Pancreas (tissue), 10 donors: ENCODE results near the gene STAT4. TPM values are rescaled to one million over a fixed set of nuclear protein-coding genes. Genes with fewer than 3 reads are reported as not detected.

Source experiments
- ATAC-seq, 4 donors: fragments of 200-7000 bp; cut with Tn5 transposase; one replicate each; pipeline versions ENCODE4 v1.8.0 to v1.9.1; 2020; ENCODE audit warnings: mild to moderate bottlenecking in 4 of 4, moderate library complexity in 4 of 4
- DNase-seq, 6 donors: peaks; one replicate each; pipeline ENCODE4 v3.0.0-alpha.2; 2020
- FAIRE-seq: peaks from 2 replicates; lab custom pipeline; 2012; peaks lifted over from hg19 to GRCh38; lab: Jason Lieb, UNC
- H3K27ac ChIP-seq, 4 donors: fragments of 200-600 bp; sonication (generic); 1 replicate in 3 of 4; 2 replicates in 1 of 4; pipeline versions ENCODE4 v1.5.0 to v1.8.0; 2020
- H3K27me3 ChIP-seq, 4 donors: fragments of 200-600 bp; one replicate each; pipeline ENCODE4 v1.8.0; 2021
- H3K36me3 ChIP-seq, 3 donors: fragments of 200-600 bp; sonication (generic) in 1 of 3; one replicate each; pipeline versions ENCODE4 v1.5.0 to v1.8.0; 2020 to 2021
- H3K4me1 ChIP-seq, 3 donors: fragments of 200-600 bp; one replicate each; pipeline ENCODE4 v1.8.0; 2021
- H3K4me3 ChIP-seq, 4 donors: fragments of 200-600 bp; sonication (generic) in 2 of 4; one replicate each; pipeline versions ENCODE4 v1.5.0 to v1.8.0; 2020 to 2021
- H3K9me3 ChIP-seq, 4 donors: fragments of 200-600 bp; one replicate each; pipeline ENCODE4 v1.8.0; 2021
- CTCF ChIP-seq, 4 donors: fragments of 200-600 bp; sonication (generic) in 3 of 4; IDR thresholded peaks; one replicate each; pipeline versions ENCODE4 v1.5.0 to v1.8.0; 2021; ENCODE audit warnings: antibody characterized with exemption in 4 of 4
- WGBS, 2 donors: extraction: QIAGEN DNeasy Blood & Tissue Kit; methylation state at CpG; one replicate each; pipeline ENCODE4 v1.1.7; 2013; 5-methylcytosine and 5-hydroxymethylcytosine counted together
- intact Hi-C, 3 donors: fragments of 100-400 bp; cut with DNase I; formaldehyde crosslinking; loops; one replicate each; pipeline versions ENCODE4 v1.11.1 to v1.14.2; 2022
- polyA plus RNA-seq, 2 donors: library from polyadenylated mRNA; stranded (reverse); fragments of 200-250 nt; gene quantifications; one replicate each; pipeline ENCODE4 v1.2.3, GENCODE V29; 2013
- total RNA-seq, 6 donors: library from RNA; stranded (reverse); fragmentation: NEBNext Ultra II Directional in 4 of 6; extraction: Animal tissue kit (Norgen Biotek cat#: 25700) in 4 of 6; gene quantifications; one replicate each; pipeline versions ENCODE4 v1.2.1 to v1.2.4, GENCODE V29; 2021 to 2023
- donor health status: healthy with polysubstance abuse.
- donor health status: DM: no; HTN: no; CAD: no; lungs with moderate emphysema.
- donor health status: DM: no; HTN: no; CAD: no.
- donor health status: control.
- donor health status: control.
- donor health status: Bipolar disorder and iron deficiency.
- donor health status: DM: yes; HTN: yes; CAD: no.
- donor health status: DM: no; HTN: no; CAD: no.
- donor health status: DM: no; HTN: no; CAD: no.
- donor health status: DM: yes; HTN: yes; CAD: no.

The STAT4 gene
- total and polyA plus RNA-seq, 8 donors: 0.60 to 6.4 (median 1.8) TPM

GRCh38 chr2:191109888-191110287 is 40.9 kb downstream of the STAT4 start:
- Histone ChIP-seq H3K4me1 (no peaks in the 10 kb centered on the region), H3K36me3 (no peaks in the 10 kb centered on the region), H3K27ac (no peak overlapping the region), H3K4me3 (no peak overlapping the region), H3K27me3 (no peaks in the 10 kb centered on the region), H3K9me3 (no peaks in the 10 kb centered on the region)
- TF ChIP-seq CTCF (IDR thresholded peaks at IDR 0.05): no peak
- ATAC-seq: no peak
- 92 to 98% methylated on average over 2 of the region's 2 CpGs for WGBS, 2 donors
- intact Hi-C loops: no loop called here
- no peak for DNase-seq
- no peak for FAIRE-seq

- no peak overlapping the region for H3K27ac ChIP-seq
- no peak for DNase-seq
- no peak for ATAC-seq
- no peaks in the 10 kb centered on the region for H3K27me3 ChIP-seq
- H3K4me3 ChIP-seq: no peak overlapping the region
- no peak for FAIRE-seq
- no peak for TF ChIP-seq CTCF (IDR thresholded peaks at IDR 0.05)
- H3K4me1 ChIP-seq: no peaks in the 10 kb centered on the region
- intact Hi-C loops: no loop called here
- WGBS, 2 donors: 38 to 43% methylated on average over 4 of the region's 4 CpGs
- no peaks in the 10 kb centered on the region for H3K9me3 ChIP-seq
- no peaks in the 10 kb centered on the region for H3K36me3 ChIP-seq
Observed at GRCh38 chr2:191108331-191108730, 42.5 kb downstream of the STAT4 start.

GRCh38 chr2:191105082-191105481 is 45.7 kb downstream of the STAT4 start:
- intact Hi-C loops: no loop called here
- H3K36me3 ChIP-seq: no peaks in the 10 kb centered on the region
- no peaks in the 10 kb centered on the region for H3K9me3 ChIP-seq
- no peaks in the 10 kb centered on the region for H3K4me1 ChIP-seq
- no peak for TF ChIP-seq CTCF (IDR thresholded peaks at IDR 0.05)
- WGBS, 2 donors: 66 to 74% methylated on average over 3 of the region's 3 CpGs
- no peaks in the 10 kb centered on the region for H3K27me3 ChIP-seq
- no peak overlapping the region for H3K4me3 ChIP-seq
- ATAC-seq: no peak
- H3K27ac ChIP-seq: no peak overlapping the region
- FAIRE-seq: no peak
- no peak for DNase-seq

- no peak for DNase-seq
- no peaks in the 10 kb centered on the region for H3K36me3 ChIP-seq
- no peaks in the 10 kb centered on the region for H3K4me1 ChIP-seq
- no peak for ATAC-seq
- no peak overlapping the region for H3K4me3 ChIP-seq
- H3K27ac ChIP-seq: no peak overlapping the region
- no peak for FAIRE-seq
- no peak for TF ChIP-seq CTCF (IDR thresholded peaks at IDR 0.05)
- intact Hi-C loops: no loop called here
- WGBS, 2 donors: 69 to 73% methylated on average over 1 of the region's 1 CpG
- no peaks in the 10 kb centered on the region for H3K27me3 ChIP-seq
- H3K9me3 ChIP-seq: no peaks in the 10 kb centered on the region
Observed at GRCh38 chr2:191103774-191104173, 47.0 kb downstream of the STAT4 start.

- no peak overlapping the region for H3K27ac ChIP-seq
- H3K4me3 ChIP-seq: no peak overlapping the region
- ATAC-seq: no peak
- no peaks in the 10 kb centered on the region for H3K4me1 ChIP-seq
- no peak for FAIRE-seq
- H3K9me3 ChIP-seq: no peaks in the 10 kb centered on the region
- H3K36me3 ChIP-seq: no peaks in the 10 kb centered on the region
- no peak for TF ChIP-seq CTCF (IDR thresholded peaks at IDR 0.05)
- intact Hi-C loops: no loop called here
- H3K27me3 ChIP-seq: no peaks in the 10 kb centered on the region
- DNase-seq: no peak
- 91 to 99% methylated on average over 5 of the region's 5 CpGs for WGBS, 2 donors
Observed at GRCh38 chr2:191100216-191100615, 50.6 kb downstream of the STAT4 start.
